GM23338 (cell line): ENCODE results near the gene PTPRN2. TPM values are rescaled to one million over a fixed set of nuclear protein-coding genes. Genes with fewer than 3 reads are reported as not detected.

Experiments used
- ATAC-seq: fragments of 200-7000 bp; cut with Tn5 transposase; 3 replicates; pipeline ENCODE4 v1.9.1; 2020
- DNase-seq: peaks from one replicate; pipeline ENCODE4 v3.0.0-alpha.2; 2015; ENCODE audit warnings: low spot score
- H2AFZ ChIP-seq: fragments of 200-600 bp; sonication (generic); 2 replicates; pipeline ENCODE4 v1.8.0; 2016; ENCODE audit warnings: antibody characterized with exemption, mild to moderate bottlenecking, moderate library complexity
- H3F3A ChIP-seq: fragments of 200-600 bp; sonication (generic); replicated peaks from 2 replicates; pipeline ENCODE4 v1.8.0; 2017; ENCODE audit warnings: antibody characterized with exemption, mixed run types, low read depth
- H3K27ac ChIP-seq: fragments of 200-600 bp; sonication (generic); 2 replicates; pipeline ENCODE4 v1.6.1; 2016; ENCODE audit warnings: low read depth
- H3K27me3 ChIP-seq: fragments of 200-600 bp; sonication (generic); 2 replicates; pipeline ENCODE4 v1.8.0; 2016; ENCODE audit warnings: mild to moderate bottlenecking, mixed run types, moderate library complexity; ENCODE audit not compliant: insufficient read depth
- H3K36me3 ChIP-seq: fragments of 200-600 bp; sonication (generic); 2 replicates; pipeline ENCODE4 v1.8.0; 2016; ENCODE audit warnings: mild to moderate bottlenecking; ENCODE audit not compliant: insufficient read depth
- H3K4me1 ChIP-seq: fragments of 200-600 bp; sonication (generic); 2 replicates; pipeline ENCODE4 v1.8.0; 2016; ENCODE audit warnings: mild to moderate bottlenecking, moderate library complexity; ENCODE audit not compliant: insufficient read depth
- H3K4me2 ChIP-seq: fragments of 200-600 bp; sonication (generic); 2 replicates; pipeline ENCODE4 v1.7.1; 2017; ENCODE audit warnings: mixed run types
- H3K4me3 ChIP-seq: fragments of 200-600 bp; sonication (generic); 2 replicates; pipeline ENCODE4 v1.6.1; 2016; ENCODE audit warnings: mixed run types
- H3K79me2 ChIP-seq: fragments of 200-600 bp; sonication (generic); replicated peaks from 2 replicates; pipeline ENCODE4 v1.8.0; 2017; ENCODE audit warnings: mild to moderate bottlenecking; ENCODE audit not compliant: insufficient read depth
- H3K9me2 ChIP-seq: fragments of 200-600 bp; sonication (generic); 2 replicates; pipeline ENCODE4 v1.8.0; 2017; ENCODE audit not compliant: insufficient read depth
- H4K20me1 ChIP-seq: fragments of 200-600 bp; sonication (generic); replicated peaks from 2 replicates; pipeline ENCODE4 v1.8.0; 2017; ENCODE audit warnings: mild to moderate bottlenecking; ENCODE audit not compliant: insufficient read depth
- H3K27ac Mint-ChIP-seq: 2 replicates; pipeline ENCODE4 v1.8.0; 2020; ENCODE audit warnings: inconsistent platforms, mild to moderate bottlenecking, moderate library complexity, mixed read lengths
- H3K27me3 Mint-ChIP-seq: 3 replicates; pipeline ENCODE4 v1.8.0; 2022; ENCODE audit warnings: low read depth, mild to moderate bottlenecking, moderate library complexity, mixed read lengths, inconsistent platforms; ENCODE audit not compliant: insufficient read depth, poor library complexity
- H3K36me3 Mint-ChIP-seq: 3 replicates; pipeline ENCODE4 v1.8.0; 2021; ENCODE audit warnings: low read depth, mild to moderate bottlenecking, inconsistent platforms, moderate library complexity, mixed read lengths
- H3K4me1 Mint-ChIP-seq: 3 replicates; pipeline ENCODE4 v1.8.0; 2020; ENCODE audit warnings: mild to moderate bottlenecking, inconsistent platforms, mixed read lengths
- H3K4me3 Mint-ChIP-seq: 3 replicates; pipeline ENCODE4 v1.8.0; 2021; ENCODE audit warnings: moderate library complexity, mild to moderate bottlenecking, inconsistent platforms, mixed read lengths
- H3K9me3 Mint-ChIP-seq: 3 replicates; pipeline ENCODE4 v1.8.0; 2020; ENCODE audit warnings: moderate library complexity, mild to moderate bottlenecking, inconsistent platforms, mixed read lengths
- CREB1 ChIP-seq: fragments of 250-450 bp; sonication (Bioruptor Pico); IDR thresholded peaks from 2 replicates; pipeline ENCODE4 v1.5.0; 2020; ENCODE audit warnings: low read depth, mild to moderate bottlenecking, moderate library complexity
- CTCF ChIP-seq, 2 experiments: fragments of 200-600 bp in 1 of 2; sonication (generic) in 1 of 2; conservative IDR thresholded peaks; 2 replicates each; pipeline versions ENCODE4 v1.5.1 to v1.6.1; 2016 to 2017; ENCODE audit warnings: antibody characterized with exemption in 2 of 2, low read depth in 2 of 2, mild to moderate bottlenecking in 2 of 2, moderate library complexity in 1 of 2
- ETS1 ChIP-seq: IDR thresholded peaks from 2 replicates; pipeline ENCODE4 v1.6.1; 2016; ENCODE audit warnings: antibody characterized with exemption
- EZH2phosphoT487 ChIP-seq: fragments of 200-600 bp; sonication (generic); IDR thresholded peaks from one replicate; pipeline ENCODE4 v1.8.1; 2018; ENCODE audit warnings: antibody characterized with exemption; ENCODE audit not compliant: unreplicated experiment
- JUNB ChIP-seq: IDR thresholded peaks from one replicate; pipeline ENCODE4 v1.6.1; 2016; ENCODE audit warnings: antibody characterized with exemption; ENCODE audit not compliant: unreplicated experiment
- NANOG ChIP-seq: IDR thresholded peaks from 2 replicates; pipeline ENCODE4 v1.6.1; 2016; ENCODE audit warnings: antibody characterized with exemption, borderline replicate concordance
- REST ChIP-seq: IDR thresholded peaks from one replicate; pipeline ENCODE4 v1.6.1; 2018; ENCODE audit warnings: antibody characterized with exemption; ENCODE audit not compliant: unreplicated experiment
- ZNF114 ChIP-seq: fragments of 250-450 bp; sonication (Bioruptor Pico); IDR thresholded peaks from 2 replicates; pipeline ENCODE4 v1.5.0; 2020; ENCODE audit warnings: mild to moderate bottlenecking, moderate library complexity
- ZNF331 ChIP-seq: fragments of 250-450 bp; sonication (Bioruptor Pico); IDR thresholded peaks from 2 replicates; pipeline ENCODE4 v1.5.0; 2020; ENCODE audit warnings: low read depth, mild to moderate bottlenecking, moderate library complexity
- polyA plus RNA-seq: library from polyadenylated mRNA; unstranded; fragments of >200 nt; fragmentation: Nextera tagmentation; extraction: Ambion mirVana; gene quantifications from 2 replicates; pipeline ENCODE4 v1.2.1, GENCODE V29; 2016
- total RNA-seq: library from RNA; depleted of rRNA; stranded (reverse); fragments of >200 nt; shearing (Covaris generic); gene quantifications from 2 replicates; pipeline ENCODE4 v1.2.3, GENCODE V29; 2014

PTPRN2 gene
- total and polyA plus RNA-seq, 2 experiments from 2014 or later: 0.87 to 4.0 TPM

- Mint-ChIP-seq H3K4me3 (no peak overlapping the region), H3K9me3 (peaks cover 99% of the 10 kb centered on the region), H3K36me3 (peaks cover 48% of the 10 kb centered on the region), H3K27me3 (peaks cover 2% of the 10 kb centered on the region), H3K27ac (no peak overlapping the region), H3K4me1 (no peaks in the 10 kb centered on the region)
- Histone ChIP-seq H3K4me1 (no peaks in the 10 kb centered on the region), H3K79me2 (no peaks in the 10 kb centered on the region), H4K20me1 (no peaks in the 10 kb centered on the region), H3K4me2 (no peak overlapping the region), H2AFZ (no peak overlapping the region), H3K36me3 (no peaks in the 10 kb centered on the region), H3K27me3 (no peaks in the 10 kb centered on the region), H3K27ac (no peak overlapping the region), H3K9me2 (no peaks in the 10 kb centered on the region), H3K4me3 (no peak overlapping the region), H3F3A (no peaks in the 10 kb centered on the region)
- DNase-seq: no peak
- TF ChIP-seq CTCF (conservative IDR thresholded peaks at IDR 0.05; ENCODE audit: low read depth in 2 of 2) (no peak), ETS1 (no peak), CREB1 (no peak), JUNB (no peak), ZNF114 (CRISPR knock-in tag) (no peak), NANOG (no peak)
- ATAC-seq: no peak
These were observed 307.8 kb downstream of the PTPRN2 start for GRCh38 chr7:158279539-158280447.

GRCh38 chr7:158278745-158279320, 308.8 kb downstream of the PTPRN2 start:
- no peak for ATAC-seq
- H3K79me2 ChIP-seq: no peaks in the 10 kb centered on the region
- no peak overlapping the region for H3K4me3 Mint-ChIP-seq
- no peak overlapping the region for H3K27ac Mint-ChIP-seq
- no peaks in the 10 kb centered on the region for H3K36me3 ChIP-seq
- no peaks in the 10 kb centered on the region for H3K4me1 ChIP-seq
- H3K27ac ChIP-seq: no peak overlapping the region
- H3K4me2 ChIP-seq: no peak overlapping the region
- no peak for DNase-seq
- H2AFZ ChIP-seq: no peak overlapping the region
- H3K9me2 ChIP-seq: no peaks in the 10 kb centered on the region
- H3K4me3 ChIP-seq: no peak overlapping the region
- H3F3A ChIP-seq: no peaks in the 10 kb centered on the region
- H3K4me1 Mint-ChIP-seq: no peaks in the 10 kb centered on the region
- peaks cover 5% of the 10 kb centered on the region for H3K27me3 Mint-ChIP-seq
- no peaks in the 10 kb centered on the region for H4K20me1 ChIP-seq
- peaks cover 39% of the 10 kb centered on the region for H3K36me3 Mint-ChIP-seq
- H3K9me3 Mint-ChIP-seq: peaks cover 99% of the 10 kb centered on the region
- H3K27me3 ChIP-seq: no peaks in the 10 kb centered on the region
- TF ChIP-seq ZNF331 (CRISPR knock-in tag) (no peak), ZNF114 (CRISPR knock-in tag) (no peak), ETS1 (no peak), REST (no peak), EZH2phosphoT487 (no peak)
